H9 (cell line): ENCODE data around the gene BCAT1. TPM values are rescaled to one million over a fixed set of nuclear protein-coding genes. Genes with fewer than 3 reads are reported as not detected.

Experiments used
- DNase-seq: peaks from one replicate; pipeline ENCODE4 v3.0.0-alpha.2; 2017
- H2AFZ ChIP-seq: one replicate; pipeline ENCODE4 v1.6.1; 2013; ENCODE audit warnings: mild to moderate bottlenecking, low read length, control low read depth, moderate library complexity
- H2AK5ac ChIP-seq: 2 replicates; pipeline ENCODE4 v1.6.1; 2013; ENCODE audit warnings: low read length, control low read depth, mixed read lengths; ENCODE audit not compliant: insufficient read length
- H2BK120ac ChIP-seq: one replicate; pipeline ENCODE4 v1.6.1; 2013; ENCODE audit warnings: low read depth, mild to moderate bottlenecking, low read length, control low read depth, inconsistent platforms; ENCODE audit not compliant: poor library complexity, severe bottlenecking
- H2BK12ac ChIP-seq: 2 replicates; pipeline ENCODE4 v1.6.1; 2013; ENCODE audit warnings: low read length, control low read depth, mixed read lengths, low read depth; ENCODE audit not compliant: insufficient read length
- H2BK15ac ChIP-seq: 2 replicates; pipeline ENCODE4 v1.6.1; 2013; ENCODE audit warnings: low read depth, low read length, control low read depth
- H2BK20ac ChIP-seq: one replicate; pipeline ENCODE4 v1.6.1; 2013; ENCODE audit warnings: low read depth, mild to moderate bottlenecking, low read length, control low read depth, inconsistent platforms; ENCODE audit not compliant: poor library complexity, severe bottlenecking
- H2BK5ac ChIP-seq: 2 replicates; pipeline ENCODE4 v1.6.1; 2013; ENCODE audit warnings: low read length, control low read depth, mixed read lengths; ENCODE audit not compliant: insufficient read length
- H3K14ac ChIP-seq: 2 replicates; pipeline ENCODE4 v1.6.1; 2013; ENCODE audit warnings: low read length, control low read depth; ENCODE audit not compliant: insufficient read depth
- H3K18ac ChIP-seq: 2 replicates; pipeline ENCODE4 v1.6.1; 2013; ENCODE audit warnings: low read depth, mild to moderate bottlenecking, mixed read lengths, low read length, control low read depth; ENCODE audit not compliant: insufficient read length
- H3K23ac ChIP-seq: 2 replicates; pipeline ENCODE4 v1.6.1; 2013; ENCODE audit warnings: low read length, control low read depth, mixed read lengths, low read depth; ENCODE audit not compliant: insufficient read length
- H3K23me2 ChIP-seq: 2 replicates; pipeline ENCODE4 v1.6.1; 2013; ENCODE audit warnings: low read depth, mild to moderate bottlenecking, mixed read lengths, low read length, control low read depth; ENCODE audit not compliant: insufficient read length, poor library complexity, severe bottlenecking
- H3K27ac ChIP-seq: 2 replicates; pipeline ENCODE4 v1.5.1; 2013; ENCODE audit warnings: low read length, control low read depth, mixed read lengths, low read depth; ENCODE audit not compliant: insufficient read length
- H3K27me3 ChIP-seq: 2 replicates; pipeline ENCODE4 v1.6.1; 2013; ENCODE audit warnings: low read length, control low read depth, inconsistent platforms; ENCODE audit not compliant: insufficient read depth
- H3K4ac ChIP-seq: 2 replicates; pipeline ENCODE4 v1.6.1; 2013; ENCODE audit warnings: low read depth, mild to moderate bottlenecking, control low read depth, inconsistent platforms, low read length, moderate library complexity
- H3K4me1 ChIP-seq: 2 replicates; pipeline ENCODE4 v1.6.1; 2013; ENCODE audit warnings: low read length, control low read depth, inconsistent platforms; ENCODE audit not compliant: insufficient read depth
- H3K4me2 ChIP-seq: 2 replicates; pipeline ENCODE4 v1.6.1; 2013; ENCODE audit warnings: low read length, control low read depth, mixed read lengths; ENCODE audit not compliant: insufficient read length, insufficient read depth
- H3K56ac ChIP-seq: 2 replicates; pipeline ENCODE4 v1.6.1; 2013; ENCODE audit warnings: low read depth, mild to moderate bottlenecking, mixed read lengths, low read length, control low read depth; ENCODE audit not compliant: insufficient read length
- H3K79me1 ChIP-seq: 2 replicates; pipeline ENCODE4 v1.6.1; 2013; ENCODE audit warnings: low read depth, mild to moderate bottlenecking, moderate library complexity, low read length, control low read depth, inconsistent platforms; ENCODE audit not compliant: insufficient read depth, poor library complexity, severe bottlenecking
- H3K79me2 ChIP-seq: 2 replicates; pipeline ENCODE4 v1.6.1; 2013; ENCODE audit warnings: low read length, control low read depth, inconsistent platforms; ENCODE audit not compliant: insufficient read depth
- H3K9ac ChIP-seq: 2 replicates; pipeline ENCODE4 v1.6.1; 2013; ENCODE audit warnings: low read length, control low read depth, mixed read lengths; ENCODE audit not compliant: insufficient read length; ENCODE audit errors: extremely low read depth
- H3K9me3 ChIP-seq: one replicate; pipeline ENCODE4 v1.6.1; 2013; ENCODE audit warnings: low read depth, low read length, inconsistent platforms; ENCODE audit not compliant: control insufficient read depth
- H3T11ph ChIP-seq: one replicate; pipeline ENCODE4 v1.6.1; 2013; ENCODE audit warnings: mild to moderate bottlenecking, low read length, control low read depth, inconsistent platforms
- H4K20me1 ChIP-seq: one replicate; pipeline ENCODE4 v1.6.1; 2013; ENCODE audit not compliant: control insufficient read depth, insufficient read length, insufficient read depth
- H4K5ac ChIP-seq: 2 replicates; pipeline ENCODE4 v1.6.1; 2013; ENCODE audit warnings: low read depth, mild to moderate bottlenecking, mixed read lengths, low read length, control low read depth; ENCODE audit not compliant: insufficient read length
- H4K8ac ChIP-seq: replicated peaks from 2 replicates; pipeline ENCODE4 v1.6.1; 2013; ENCODE audit warnings: low read length, control low read depth, mixed read lengths, low read depth; ENCODE audit not compliant: insufficient read length
- H4K91ac ChIP-seq: 2 replicates; pipeline ENCODE4 v1.6.1; 2013; ENCODE audit warnings: low read depth, mild to moderate bottlenecking, moderate library complexity, mixed read lengths, low read length, control low read depth; ENCODE audit not compliant: insufficient read length
- H3K27ac Mint-ChIP-seq, 3 experiments: 2 replicates in 2 of 3; 3 replicates in 1 of 3; pipeline ENCODE4 v1.8.0; 2020 to 2021; ENCODE audit warnings: mixed read lengths in 3 of 3, mild to moderate bottlenecking in 1 of 3, moderate library complexity in 1 of 3
- H3K27me3 Mint-ChIP-seq: 2 replicates; pipeline ENCODE4 v1.8.0; 2021; ENCODE audit warnings: low read depth, mild to moderate bottlenecking, moderate library complexity, mixed read lengths
- H3K36me3 Mint-ChIP-seq, 3 experiments: 2 replicates in 2 of 3; 3 replicates in 1 of 3; pipeline ENCODE4 v1.8.0; 2020 to 2021; ENCODE audit warnings: low read depth in 3 of 3, mixed read lengths in 3 of 3; ENCODE audit not compliant: insufficient read depth in 1 of 3
- H3K4me1 Mint-ChIP-seq, 2 experiments: 2 replicates each; pipeline ENCODE4 v1.8.0; 2020; ENCODE audit warnings: mixed read lengths in 2 of 2
- H3K4me3 Mint-ChIP-seq, 2 experiments: 2 replicates in 1 of 2; 3 replicates in 1 of 2; pipeline ENCODE4 v1.8.0; 2020 to 2021; ENCODE audit warnings: mild to moderate bottlenecking in 2 of 2, mixed read lengths in 2 of 2, moderate library complexity in 1 of 2
- H3K9me3 Mint-ChIP-seq, 2 experiments: 2 replicates in 1 of 2; 3 replicates in 1 of 2; pipeline ENCODE4 v1.8.0; 2020; ENCODE audit warnings: mild to moderate bottlenecking in 2 of 2, mixed read lengths in 2 of 2, moderate library complexity in 1 of 2
- CTCF ChIP-seq: fragments of 200-600 bp; sonication (generic); conservative IDR thresholded peaks from 3 replicates; pipeline ENCODE4 v1.8.0; 2021; ENCODE audit warnings: antibody characterized with exemption, mild to moderate bottlenecking
- total RNA-seq: library from RNA; stranded (reverse); gene quantifications from 2 replicates; pipeline ENCODE4 v1.2.1, GENCODE V29; 2021

Gene BCAT1
- total RNA-seq, 1 experiment from 2014 or later = 244 TPM

- Histone ChIP-seq H3K27ac (no peak overlapping the region), H4K5ac (no peak overlapping the region), H3K4me2 (no peak overlapping the region), H3K23me2 (no peaks in the 10 kb centered on the region), H3K9ac (no peak overlapping the region), H4K8ac (no peak overlapping the region), H2BK15ac (no peak overlapping the region), H3K27me3 (no peaks in the 10 kb centered on the region), H2BK120ac (no peak overlapping the region), H3K79me1 (no peaks in the 10 kb centered on the region), H3K4me1 (no peaks in the 10 kb centered on the region), H3T11ph (no peak overlapping the region), H2AK5ac (no peak overlapping the region), H3K79me2 (no peaks in the 10 kb centered on the region), H3K4ac (no peak overlapping the region), H4K20me1 (no peaks in the 10 kb centered on the region), H2AFZ (no peak overlapping the region), H2BK20ac (no peak overlapping the region), H3K18ac (no peak overlapping the region), H3K9me3 (no peaks in the 10 kb centered on the region), H2BK5ac (no peak overlapping the region), H4K91ac (no peak overlapping the region), H3K56ac (no peak overlapping the region), H3K23ac (no peak overlapping the region), H2BK12ac (no peak overlapping the region), H3K14ac (no peak overlapping the region)
- H3K27ac Mint-ChIP-seq = no peak overlapping the region
- no peaks in the 10 kb centered on the region; a peak in 1 of 5 replicates for H3K9me3 Mint-ChIP-seq
- H3K27me3 Mint-ChIP-seq = no peaks in the 10 kb centered on the region
- H3K4me3 Mint-ChIP-seq = no peak overlapping the region
- DNase-seq = no peak
- no peaks in the 10 kb centered on the region for H3K36me3 Mint-ChIP-seq
- TF ChIP-seq CTCF = no peak
- H3K4me1 Mint-ChIP-seq = peaks cover 0 to 3% of the 10 kb centered on the region in 2 experiments; a peak in 2 of 4 replicates
These were observed 176.1 kb downstream of the BCAT1 start for GRCh38 chr12:24772813-24773212.
